ENCODE results near the gene WNT10A. TPM values are rescaled to one million over a fixed set of nuclear protein-coding genes. Genes with fewer than 3 reads are reported as not detected.
A peak's percentile ranks its signal among the peaks of the same experiment; 100 is the strongest.

The WNT10A gene
- total and polyA plus RNA-seq, 2 of the 8 experiments (the other 6 are each of a cell fraction or from before 2014, with no cell fraction given): 0.05 TPM; not detected in 1

GRCh38 chr2:218858671-218859555, 21.7 kb upstream of the WNT10A start (continued):
- no peak for TF ChIP-seq CHD1 (IDR thresholded peaks at IDR 0.05; ENCODE audit: low read depth, low read length)
- no peak for TF ChIP-seq TEAD4 (IDR thresholded peaks at IDR 0.05; ENCODE audit: low read depth, low read length)
- TF ChIP-seq SRF (IDR thresholded peaks at IDR 0.05; ENCODE audit: low read depth, low read length): no peak
- TF ChIP-seq ASH2L (IDR thresholded peaks at IDR 0.05; ENCODE audit: low read length): peak; percentile 43
- no peak for TF ChIP-seq CEBPB (IDR thresholded peaks at IDR 0.05; ENCODE audit: low read depth, low read length)

All from H1 (cell line).